ENCODE results near the gene RUSF1.
"Not testable (repeated sequence)": the region's sequence is repeated elsewhere in the genome, so short reads cannot be mapped to it uniquely, and the experiment has no call there.

DNA sequence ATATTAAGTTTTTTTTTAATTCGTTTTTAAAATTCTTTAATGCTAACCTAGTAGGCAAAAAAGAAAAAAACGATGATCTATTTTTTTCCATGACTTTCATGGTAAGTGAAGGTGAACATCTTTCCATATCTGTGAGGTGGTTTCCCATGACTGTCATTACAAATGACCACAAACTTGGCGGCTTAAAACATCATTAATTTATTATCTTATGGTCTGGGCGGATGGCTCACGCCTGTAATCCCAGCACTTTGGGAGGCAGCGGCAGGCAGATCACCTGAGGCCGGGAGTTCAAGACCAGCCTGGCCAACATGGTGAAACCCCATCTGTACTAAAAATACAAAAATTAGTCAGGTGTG, 30.0 kb upstream of the RUSF1 start:
- not testable (repeated sequence) for TF ChIP-seq POLR2A (IDR thresholded peaks at IDR 0.05; ENCODE audit: extremely low read depth, insufficient read length); MYC (IDR thresholded peaks at IDR 0.05; ENCODE audit: low read depth, low read length)
- TF ChIP-seq, protein P1, sequence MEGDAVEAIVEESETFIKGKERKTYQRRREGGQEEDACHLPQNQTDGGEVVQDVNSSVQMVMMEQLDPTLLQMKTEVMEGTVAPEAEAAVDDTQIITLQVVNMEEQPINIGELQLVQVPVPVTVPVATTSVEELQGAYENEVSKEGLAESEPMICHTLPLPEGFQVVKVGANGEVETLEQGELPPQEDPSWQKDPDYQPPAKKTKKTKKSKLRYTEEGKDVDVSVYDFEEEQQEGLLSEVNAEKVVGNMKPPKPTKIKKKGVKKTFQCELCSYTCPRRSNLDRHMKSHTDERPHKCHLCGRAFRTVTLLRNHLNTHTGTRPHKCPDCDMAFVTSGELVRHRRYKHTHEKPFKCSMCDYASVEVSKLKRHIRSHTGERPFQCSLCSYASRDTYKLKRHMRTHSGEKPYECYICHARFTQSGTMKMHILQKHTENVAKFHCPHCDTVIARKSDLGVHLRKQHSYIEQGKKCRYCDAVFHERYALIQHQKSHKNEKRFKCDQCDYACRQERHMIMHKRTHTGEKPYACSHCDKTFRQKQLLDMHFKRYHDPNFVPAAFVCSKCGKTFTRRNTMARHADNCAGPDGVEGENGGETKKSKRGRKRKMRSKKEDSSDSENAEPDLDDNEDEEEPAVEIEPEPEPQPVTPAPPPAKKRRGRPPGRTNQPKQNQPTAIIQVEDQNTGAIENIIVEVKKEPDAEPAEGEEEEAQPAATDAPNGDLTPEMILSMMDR (IDR thresholded peaks at IDR 0.05; ENCODE audit: low read depth, low read length), result not testable (repeated sequence)
- TF ChIP-seq, protein P2, sequence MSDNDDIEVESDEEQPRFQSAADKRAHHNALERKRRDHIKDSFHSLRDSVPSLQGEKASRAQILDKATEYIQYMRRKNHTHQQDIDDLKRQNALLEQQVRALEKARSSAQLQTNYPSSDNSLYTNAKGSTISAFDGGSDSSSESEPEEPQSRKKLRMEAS (IDR thresholded peaks at IDR 0.05; ENCODE audit: low read depth, low read length), result not testable (repeated sequence)

Data from NB4 (cell line).